GM12878 (cell line): Measurements from ENCODE around the gene NR2F2. TPM values are rescaled to one million over a fixed set of nuclear protein-coding genes. Genes with fewer than 3 reads are reported as not detected.

Experiments
- ATAC-seq: fragments of 200-7000 bp; cut with Tn5 transposase; 3 replicates; pipeline ENCODE4 v1.9.1; 2020; ENCODE audit warnings: mild to moderate bottlenecking, moderate library complexity
- BruUV-seq: library from RNA; stranded (reverse); fragments of 400-500 nt; replicated peaks from 2 replicates; lab custom pipeline; 2021; lab: Mats Ljungman, UMichigan
- CTCF ChIA-PET: fragments of 300-600 bp; sonication (Branson Sonifier 250); formaldehyde crosslinking; extraction: SDS; loops from one replicate; lab custom pipeline; 2021; ENCODE audit warnings: inconsistent platforms; lab: Yijun Ruan, JAX
- POLR2A ChIA-PET: fragments of 350-600 bp; formaldehyde crosslinking; extraction: SDS; loops from one replicate; lab custom pipeline; 2021; ENCODE audit warnings: inconsistent platforms; lab: Charles Lee
- RAD21 ChIA-PET: fragments of 300-600 bp; sonication (Branson Sonifier 250); formaldehyde crosslinking; loops from one replicate; lab custom pipeline; 2023; ENCODE audit warnings: antibody characterized with exemption; ENCODE audit not compliant: unreplicated experiment; lab: Charles Lee
- SMC1A ChIA-PET: fragments of 300-600 bp; sonication (Branson Sonifier 250); formaldehyde crosslinking; loops from one replicate; lab custom pipeline; 2023; ENCODE audit not compliant: unreplicated experiment, uncharacterized antibody; lab: Charles Lee
- DNase-seq: peaks from one replicate; pipeline ENCODE4 v3.0.0-alpha.2; 2011; ENCODE audit warnings: low read depth, low spot score
- FAIRE-seq: peaks from 3 replicates; lab custom pipeline; 2011; peaks lifted over from hg19 to GRCh38; lab: Jason Lieb, UNC
- H2AFZ ChIP-seq: 2 replicates; pipeline ENCODE4 v1.6.0; 2011; ENCODE audit warnings: low read depth, low read length, control low read depth; ENCODE audit not compliant: control insufficient read depth
- H3K27ac ChIP-seq: 2 replicates; pipeline ENCODE4 v1.5.1; 2011; ENCODE audit warnings: control low read depth; ENCODE audit not compliant: control insufficient read depth, insufficient read depth
- H3K27me3 ChIP-seq, 2 experiments: replicated peaks in 1 of 2; 2 replicates each; pipeline versions ENCODE4 v1.6.0 to v1.6.1; 2011; ENCODE audit warnings: low read length in 1 of 2; ENCODE audit not compliant: control insufficient read depth in 2 of 2, insufficient read depth in 2 of 2
- H3K36me3 ChIP-seq, 2 experiments: 2 replicates each; pipeline ENCODE4 v1.5.1; 2011; ENCODE audit warnings: low read length in 1 of 2; ENCODE audit not compliant: control insufficient read depth in 2 of 2, insufficient read depth in 2 of 2
- H3K4me1 ChIP-seq: 2 replicates; pipeline ENCODE4 v1.6.1; 2011; ENCODE audit warnings: mild to moderate bottlenecking, low read length, moderate library complexity, mixed read lengths; ENCODE audit not compliant: control insufficient read depth, insufficient read depth
- H3K4me2 ChIP-seq: 2 replicates; pipeline ENCODE4 v1.6.0; 2011; ENCODE audit warnings: control low read depth; ENCODE audit not compliant: control insufficient read depth, insufficient read depth
- H3K4me3 ChIP-seq: fragments of 200-600 bp; sonication (generic); 2 replicates; pipeline ENCODE4 v1.5.1; 2016
- H3K79me2 ChIP-seq: 2 replicates; pipeline ENCODE4 v1.6.0; 2011; ENCODE audit warnings: low read length; ENCODE audit not compliant: control insufficient read depth, insufficient read depth
- H3K9ac ChIP-seq: 2 replicates; pipeline ENCODE4 v1.8.0; 2011; ENCODE audit warnings: low read length, control low read depth, mixed read lengths; ENCODE audit not compliant: control insufficient read depth, insufficient read depth
- H3K9me3 ChIP-seq: replicated peaks from 3 replicates; pipeline ENCODE4 v1.5.1; 2011; ENCODE audit warnings: mild to moderate bottlenecking, low read length; ENCODE audit not compliant: control insufficient read depth, insufficient read depth
- H4K20me1 ChIP-seq: 2 replicates; pipeline ENCODE4 v1.6.0; 2011; ENCODE audit not compliant: control insufficient read depth, insufficient read depth
- BMI1 ChIP-seq: fragments of 450-650 bp; IDR thresholded peaks from 2 replicates; pipeline ENCODE4 v1.6.1; 2016; ENCODE audit warnings: mild to moderate bottlenecking, moderate library complexity, borderline replicate concordance
- CHD2 ChIP-seq: IDR thresholded peaks from 2 replicates; pipeline ENCODE4 v1.6.1; 2011; ENCODE audit warnings: low read depth, low read length, improper control_type of control experiment, borderline replicate concordance
- FOXK2 ChIP-seq: fragments of 450-650 bp; IDR thresholded peaks from 2 replicates; pipeline ENCODE4 v1.6.1; 2017; ENCODE audit warnings: mild to moderate bottlenecking, moderate library complexity
- FOXM1 ChIP-seq: IDR thresholded peaks from 2 replicates; pipeline ENCODE4 v1.6.1; 2012; ENCODE audit warnings: low read depth, mild to moderate bottlenecking, inconsistent platforms, low read length, moderate library complexity
- HDGF ChIP-seq: fragments of 450-650 bp; IDR thresholded peaks from 2 replicates; pipeline ENCODE4 v1.6.1; 2016; ENCODE audit warnings: antibody characterized with exemption
- MEF2B ChIP-seq: fragments of 450-650 bp; IDR thresholded peaks from 2 replicates; pipeline ENCODE4 v1.6.1; 2018; ENCODE audit warnings: mild to moderate bottlenecking, moderate library complexity; ENCODE audit not compliant: partially characterized antibody, poor library complexity, severe bottlenecking
- MTA3 ChIP-seq: IDR thresholded peaks from 2 replicates; pipeline ENCODE4 v1.6.1; 2012; ENCODE audit warnings: low read length, inconsistent platforms, borderline replicate concordance
- MYC ChIP-seq: IDR thresholded peaks from 2 replicates; pipeline ENCODE4 v1.6.1; 2011; ENCODE audit warnings: mild to moderate bottlenecking, low read length, moderate library complexity, inconsistent platforms; ENCODE audit not compliant: insufficient read depth, insufficient replicate concordance, insufficient read length, severe bottlenecking
- NRF1 ChIP-seq: conservative IDR thresholded peaks from 2 replicates; pipeline ENCODE4 v1.6.1; 2011; ENCODE audit warnings: mild to moderate bottlenecking, low read depth, low read length, improper control_type of control experiment
- SRF ChIP-seq, 2 experiments: IDR thresholded peaks; 2 replicates each; pipeline ENCODE4 v1.6.1; 2011; ENCODE audit warnings: low read depth in 2 of 2, low read length in 2 of 2, mild to moderate bottlenecking in 1 of 2, moderate library complexity in 1 of 2
- TAF1 ChIP-seq: IDR thresholded peaks from 2 replicates; pipeline ENCODE4 v1.6.1; 2011; ENCODE audit warnings: mild to moderate bottlenecking, low read depth, low read length, borderline replicate concordance
- WGBS: methylation state at CpG from one replicate; pipeline ENCODE4 v1.1.6; 2016; ENCODE audit warnings: low lambda C conversion rate; ENCODE audit not compliant: insufficient replicate concordance, insufficient coverage; ENCODE audit errors: missing lambda C conversion rate; 5-methylcytosine and 5-hydroxymethylcytosine counted together
- in situ Hi-C: fragments of 300-500 bp; cut with MboI; formaldehyde crosslinking; loops from 9 replicates; pipeline ENCODE4 v1.14.3; 2018; ENCODE audit warnings: mixed read lengths
- intact Hi-C: fragments of 100-400 bp; cut with micrococcal nuclease; formaldehyde crosslinking; loops from one replicate; pipeline ENCODE4 v1.14.2; 2022; ENCODE audit not compliant: unreplicated experiment
- polyA plus RNA-seq, 11 experiments: library from polyadenylated mRNA; depleted of rRNA in 4 of 11; unstranded in 6 of 11; stranded (reverse) in 5 of 11; fragments of >200 nt; fragmentation: Nextera tagmentation in 4 of 11; fragmentation: Illumina TruSeq in 1 of 11; extraction: Ambion mirVana in 4 of 11; extraction: Trizol in 1 of 11; gene quantifications; 1 replicate in 1 of 11; 2 replicates in 10 of 11; pipeline versions ENCODE4 v1.2.1 to v1.2.3, GENCODE V29; 2011 to 2016; ENCODE audit warnings: inconsistent platforms in 2 of 11, missing spikeins in 2 of 11, low read depth in 1 of 11
- total RNA-seq, 4 experiments: library from RNA; depleted of rRNA in 3 of 4; stranded (reverse); fragments of >200 nt in 3 of 4; fragmentation: Illumina TruSeq in 1 of 4; extraction: Trizol in 1 of 4; gene quantifications; 2 replicates each; pipeline versions ENCODE4 v1.2.1 to v1.2.3, GENCODE V29; 2013 to 2021
- TF ChIP-seq, protein P1 (sequence below): fragments of 450-650 bp; IDR thresholded peaks from 2 replicates; pipeline ENCODE4 v1.6.1; 2017; ENCODE audit warnings: mild to moderate bottlenecking, moderate library complexity
- TF ChIP-seq, protein P2 (sequence below), 3 experiments: IDR thresholded peaks in 2 of 3; conservative IDR thresholded peaks in 1 of 3; 2 replicates each; pipeline ENCODE4 v1.5.1; 2011; ENCODE audit warnings: low read depth in 3 of 3, low read length in 3 of 3, mild to moderate bottlenecking in 3 of 3, control low read depth in 2 of 3, moderate library complexity in 2 of 3, inconsistent platforms in 1 of 3, mixed read lengths in 1 of 3; ENCODE audit not compliant: control insufficient read depth in 2 of 3, insufficient read depth in 1 of 3; ENCODE audit errors: extremely low read depth in 1 of 3
- TF ChIP-seq, protein P3 (sequence below): IDR thresholded peaks from 2 replicates; pipeline ENCODE4 v1.6.1; 2011; ENCODE audit warnings: low read depth, low read length, improper control_type of control experiment, borderline replicate concordance

The NR2F2 gene
- total and polyA plus RNA-seq, 10 of the 15 experiments (the other 5 are each of a cell fraction or from before 2014, with no cell fraction given), result 1.1 to 10.1 (median 3.2) TPM

DNA sequence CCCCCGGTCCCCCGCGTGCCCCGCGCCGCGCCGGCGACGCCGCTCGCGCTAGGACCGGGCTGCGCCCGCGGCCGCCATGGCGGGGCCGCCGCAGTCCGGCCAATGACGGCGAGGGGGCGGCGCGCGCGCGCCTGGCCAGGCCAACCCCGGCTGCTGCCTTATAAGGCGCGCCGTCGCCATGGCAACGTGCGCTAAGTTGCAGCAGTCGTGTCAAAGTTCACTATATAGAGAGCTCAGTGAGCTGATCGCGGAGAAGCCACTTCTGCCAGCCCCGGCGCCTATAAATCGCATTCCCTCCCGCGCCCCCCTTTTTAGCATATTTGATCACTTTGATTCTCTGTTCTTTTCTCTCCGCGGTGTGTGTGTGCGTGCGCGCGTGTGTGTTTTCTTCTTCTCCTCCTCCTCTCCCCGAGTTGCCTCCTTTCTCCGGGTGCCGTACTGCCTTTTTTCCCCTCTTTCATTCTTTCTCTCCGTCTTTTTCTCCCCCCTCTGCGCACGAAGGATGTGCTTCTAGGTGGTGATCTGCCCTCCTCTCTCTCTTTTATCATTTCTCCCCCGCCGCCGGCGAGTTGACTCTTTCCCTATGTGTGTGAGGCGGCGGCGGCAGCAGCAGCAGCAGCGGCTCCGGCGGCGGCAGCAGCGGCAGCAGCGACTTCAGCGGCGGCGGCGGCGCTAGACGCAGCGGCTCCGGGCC lies at the start of gene NR2F2 (continued):
- TF ChIP-seq TAF1, result peak; percentile 42; the same call in 1 of the 2 replicates
- peak; percentile 97 for TF ChIP-seq BMI1
- 0 out of 2 replicates have a peak, but pooled peaks have one; percentile 59 for TF ChIP-seq HDGF
- TF ChIP-seq NRF1, result no peak
- peak; percentile 97 to 98 for TF ChIP-seq SRF (IDR thresholded peaks at IDR 0.05; ENCODE audit: low read depth in 2 of 2, low read length in 2 of 2)
- TF ChIP-seq, protein P1, sequence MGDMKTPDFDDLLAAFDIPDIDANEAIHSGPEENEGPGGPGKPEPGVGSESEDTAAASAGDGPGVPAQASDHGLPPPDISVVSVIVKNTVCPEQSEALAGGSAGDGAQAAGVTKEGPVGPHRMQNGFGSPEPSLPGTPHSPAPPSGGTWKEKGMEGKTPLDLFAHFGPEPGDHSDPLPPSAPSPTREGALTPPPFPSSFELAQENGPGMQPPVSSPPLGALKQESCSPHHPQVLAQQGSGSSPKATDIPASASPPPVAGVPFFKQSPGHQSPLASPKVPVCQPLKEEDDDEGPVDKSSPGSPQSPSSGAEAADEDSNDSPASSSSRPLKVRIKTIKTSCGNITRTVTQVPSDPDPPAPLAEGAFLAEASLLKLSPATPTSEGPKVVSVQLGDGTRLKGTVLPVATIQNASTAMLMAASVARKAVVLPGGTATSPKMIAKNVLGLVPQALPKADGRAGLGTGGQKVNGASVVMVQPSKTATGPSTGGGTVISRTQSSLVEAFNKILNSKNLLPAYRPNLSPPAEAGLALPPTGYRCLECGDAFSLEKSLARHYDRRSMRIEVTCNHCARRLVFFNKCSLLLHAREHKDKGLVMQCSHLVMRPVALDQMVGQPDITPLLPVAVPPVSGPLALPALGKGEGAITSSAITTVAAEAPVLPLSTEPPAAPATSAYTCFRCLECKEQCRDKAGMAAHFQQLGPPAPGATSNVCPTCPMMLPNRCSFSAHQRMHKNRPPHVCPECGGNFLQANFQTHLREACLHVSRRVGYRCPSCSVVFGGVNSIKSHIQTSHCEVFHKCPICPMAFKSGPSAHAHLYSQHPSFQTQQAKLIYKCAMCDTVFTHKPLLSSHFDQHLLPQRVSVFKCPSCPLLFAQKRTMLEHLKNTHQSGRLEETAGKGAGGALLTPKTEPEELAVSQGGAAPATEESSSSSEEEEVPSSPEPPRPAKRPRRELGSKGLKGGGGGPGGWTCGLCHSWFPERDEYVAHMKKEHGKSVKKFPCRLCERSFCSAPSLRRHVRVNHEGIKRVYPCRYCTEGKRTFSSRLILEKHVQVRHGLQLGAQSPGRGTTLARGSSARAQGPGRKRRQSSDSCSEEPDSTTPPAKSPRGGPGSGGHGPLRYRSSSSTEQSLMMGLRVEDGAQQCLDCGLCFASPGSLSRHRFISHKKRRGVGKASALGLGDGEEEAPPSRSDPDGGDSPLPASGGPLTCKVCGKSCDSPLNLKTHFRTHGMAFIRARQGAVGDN, result peak; percentile 8; the same call in 1 of the 2 replicates
- TF ChIP-seq, all 136 proteins: peak for 24

DNA sequence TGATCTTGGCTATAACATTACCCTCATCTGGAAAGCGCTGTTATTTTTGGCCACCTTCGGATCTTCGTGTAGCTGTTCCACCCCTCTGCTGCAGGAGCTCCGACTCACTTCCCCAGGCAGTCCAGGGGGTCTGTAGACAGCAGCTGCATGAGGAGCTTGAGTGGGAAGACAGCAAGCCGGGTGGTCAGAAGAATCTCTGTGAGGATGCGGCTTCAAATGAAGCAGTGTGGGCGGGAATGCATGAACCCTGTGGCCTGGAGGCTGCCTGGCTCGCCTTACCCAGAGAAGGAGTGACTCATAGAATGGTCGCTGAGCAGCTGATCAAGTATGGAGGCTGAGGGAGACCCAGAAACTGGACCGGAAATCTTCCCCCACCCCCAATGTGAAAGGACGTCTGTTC lies 45.2 kb upstream of the NR2F2 start:
- Histone ChIP-seq H3K27ac (no peak overlapping the region), H2AFZ (no peak overlapping the region), H3K4me1 (no peaks in the 10 kb centered on the region), H4K20me1 (no peaks in the 10 kb centered on the region), H3K4me2 (no peak overlapping the region), H3K27me3 (no peaks in the 10 kb centered on the region), H3K9me3 (no peaks in the 10 kb centered on the region; the same call in 2 of the 3 replicates), H3K4me3 (no peak overlapping the region), H3K36me3 (no peaks in the 10 kb centered on the region), H3K9ac (no peak overlapping the region), H3K79me2 (no peaks in the 10 kb centered on the region)
- ChIA-PET CTCF (interaction anchor here (1.3 kb wide), 1 partner anchor 20 kb away, joined by 3 read pairs; no protein-coding TSS in a partner anchor), RAD21 (no interaction called here), POLR2A (no interaction called here), SMC1A (no interaction called here)
- 18% methylated on average over 11 of the region's 11 CpGs for WGBS
- in situ Hi-C loops (no loop called here), intact Hi-C loops (no loop called here)
- TF ChIP-seq, protein P2, sequence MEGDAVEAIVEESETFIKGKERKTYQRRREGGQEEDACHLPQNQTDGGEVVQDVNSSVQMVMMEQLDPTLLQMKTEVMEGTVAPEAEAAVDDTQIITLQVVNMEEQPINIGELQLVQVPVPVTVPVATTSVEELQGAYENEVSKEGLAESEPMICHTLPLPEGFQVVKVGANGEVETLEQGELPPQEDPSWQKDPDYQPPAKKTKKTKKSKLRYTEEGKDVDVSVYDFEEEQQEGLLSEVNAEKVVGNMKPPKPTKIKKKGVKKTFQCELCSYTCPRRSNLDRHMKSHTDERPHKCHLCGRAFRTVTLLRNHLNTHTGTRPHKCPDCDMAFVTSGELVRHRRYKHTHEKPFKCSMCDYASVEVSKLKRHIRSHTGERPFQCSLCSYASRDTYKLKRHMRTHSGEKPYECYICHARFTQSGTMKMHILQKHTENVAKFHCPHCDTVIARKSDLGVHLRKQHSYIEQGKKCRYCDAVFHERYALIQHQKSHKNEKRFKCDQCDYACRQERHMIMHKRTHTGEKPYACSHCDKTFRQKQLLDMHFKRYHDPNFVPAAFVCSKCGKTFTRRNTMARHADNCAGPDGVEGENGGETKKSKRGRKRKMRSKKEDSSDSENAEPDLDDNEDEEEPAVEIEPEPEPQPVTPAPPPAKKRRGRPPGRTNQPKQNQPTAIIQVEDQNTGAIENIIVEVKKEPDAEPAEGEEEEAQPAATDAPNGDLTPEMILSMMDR (IDR thresholded peaks at IDR 0.05 in 2 of 3, conservative IDR thresholded peaks at IDR 0.05 in 1 of 3; ENCODE audit: control insufficient read depth in 2 of 3, extremely low read depth in 1 of 3, insufficient read depth in 1 of 3, low read depth in 3 of 3, low read length in 3 of 3), result no peak
- TF ChIP-seq MTA3 (no peak), NRF1 (no peak), MEF2B (no peak), FOXK2 (no peak), CHD2 (no peak), MYC (no peak), FOXM1 (no peak)
- TF ChIP-seq, protein P3, sequence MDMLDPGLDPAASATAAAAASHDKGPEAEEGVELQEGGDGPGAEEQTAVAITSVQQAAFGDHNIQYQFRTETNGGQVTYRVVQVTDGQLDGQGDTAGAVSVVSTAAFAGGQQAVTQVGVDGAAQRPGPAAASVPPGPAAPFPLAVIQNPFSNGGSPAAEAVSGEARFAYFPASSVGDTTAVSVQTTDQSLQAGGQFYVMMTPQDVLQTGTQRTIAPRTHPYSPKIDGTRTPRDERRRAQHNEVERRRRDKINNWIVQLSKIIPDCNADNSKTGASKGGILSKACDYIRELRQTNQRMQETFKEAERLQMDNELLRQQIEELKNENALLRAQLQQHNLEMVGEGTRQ, result no peak
- DNase-seq (no peak), ATAC-seq (no peak), FAIRE-seq (no peak)
- BruUV-seq, result no TSS peak
